Activated CD4-positive, alpha-beta T cell treated with anti-CD3 and anti-CD28 coated beads, Interleukin-2, amount 50 U/mL, for 16 hours (primary cell): ENCODE data around the gene KCNJ18.
"Not testable (repeated sequence)": the region's sequence is repeated elsewhere in the genome, so short reads cannot be mapped to it uniquely, and the experiment has no call there.

Experiments used
- DNase-seq: peaks from one replicate; pipeline ENCODE4 v3.0.0-alpha.2; 2020

KCNJ18 gene

DNA sequence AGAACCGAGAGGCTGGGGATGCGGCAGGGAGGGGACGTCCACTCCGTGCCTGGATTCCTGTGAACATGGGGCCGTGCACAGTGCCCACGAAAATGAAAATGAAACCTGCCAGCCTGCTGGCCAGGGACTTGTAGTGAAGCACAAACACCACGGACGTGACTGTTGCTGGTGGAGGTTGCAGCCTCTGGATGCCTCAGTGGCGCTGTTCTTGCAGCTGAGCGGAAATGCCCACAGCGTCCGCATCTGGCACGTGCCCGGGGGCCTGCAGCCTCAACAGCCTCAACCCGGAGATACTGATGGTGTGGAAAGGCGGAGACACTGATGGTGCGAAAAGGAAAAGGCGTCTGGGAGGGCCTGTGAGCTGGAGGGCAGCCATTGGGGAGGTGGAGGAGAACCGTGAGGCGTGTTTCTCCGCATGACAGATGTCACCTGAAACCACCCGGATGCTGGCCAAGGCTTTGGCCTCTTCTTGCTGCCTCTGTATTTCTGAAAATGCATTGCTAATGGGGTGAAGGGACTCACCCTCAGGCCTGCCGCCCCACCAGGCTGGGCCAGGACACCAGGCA, 44.8 kb downstream of the KCNJ18 start:
- not testable (repeated sequence) for DNase-seq

GRCh38 chr17:21738241-21738640, 45.9 kb downstream of the KCNJ18 start:
- not testable (repeated sequence) for DNase-seq

- not testable (repeated sequence) for DNase-seq
Measured at GRCh38 chr17:21738877-21739474, 46.7 kb downstream of the KCNJ18 start.

GRCh38 chr17:21739485-21739884, 47.2 kb downstream of the KCNJ18 start:
- DNase-seq: not testable (repeated sequence)

DNA sequence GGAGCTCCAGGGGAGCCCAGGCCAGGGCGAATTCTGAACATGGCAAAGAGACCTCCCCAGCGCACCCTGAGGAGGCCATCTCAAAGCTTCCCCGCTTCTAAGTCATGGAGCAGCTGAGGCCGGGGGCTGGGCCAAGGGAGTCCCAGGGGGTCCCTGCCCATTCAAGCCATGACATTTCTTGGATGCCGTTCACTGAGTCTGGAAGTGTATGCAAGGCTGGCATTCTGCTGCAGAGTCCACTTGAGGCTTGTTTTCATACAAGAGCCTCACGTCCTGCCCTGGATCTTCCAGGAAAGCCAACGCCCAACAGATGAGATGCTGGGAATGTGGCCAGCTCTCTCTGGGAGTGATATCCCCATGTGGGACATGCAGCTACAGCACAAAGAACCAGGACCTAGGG, 48.5 kb downstream of the KCNJ18 start:
- DNase-seq: not testable (repeated sequence)

- DNase-seq: not testable (repeated sequence)
Measured at GRCh38 chr17:21741520-21741919, 49.2 kb downstream of the KCNJ18 start.

DNA sequence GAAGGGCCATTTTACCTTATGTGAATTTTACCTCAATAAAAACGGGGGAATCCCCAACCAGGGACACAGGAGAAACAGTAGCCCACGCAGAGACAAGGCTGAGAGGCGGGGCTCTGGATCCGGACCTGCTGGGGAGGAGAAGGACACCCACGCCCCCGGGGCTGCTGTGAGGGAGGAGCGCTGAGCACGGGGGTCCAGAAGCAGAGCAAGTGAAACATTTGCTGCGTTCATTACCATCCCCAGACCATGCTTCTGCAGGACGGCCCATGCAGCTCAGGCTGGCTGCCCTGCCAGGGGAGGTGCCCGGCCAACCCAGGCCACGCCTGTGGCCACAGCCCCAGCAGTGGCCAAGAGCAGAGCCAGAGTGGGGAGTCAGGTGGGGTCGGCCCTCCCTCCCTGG, 50.0 kb downstream of the KCNJ18 start:
- DNase-seq: no peak

DNA sequence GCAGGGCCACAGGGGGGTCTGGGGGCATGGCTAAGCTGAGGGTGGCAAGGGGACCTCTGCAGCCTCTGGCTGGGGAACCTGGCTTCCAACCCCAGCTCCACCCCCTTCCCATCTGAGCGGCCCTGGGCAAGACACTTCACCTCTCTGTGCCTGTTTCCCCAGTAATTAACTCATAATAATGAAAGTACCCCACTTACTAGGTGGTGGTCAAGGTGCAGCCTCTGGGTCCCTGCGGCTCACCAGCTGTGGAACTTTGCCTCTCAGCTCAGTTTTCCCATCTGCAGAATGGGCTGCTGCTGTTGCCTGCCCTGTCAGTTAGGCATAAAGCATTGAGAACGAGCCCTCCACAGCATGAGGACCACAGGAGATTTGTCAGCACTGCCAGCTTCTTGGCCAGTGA, 51.8 kb downstream of the KCNJ18 start:
- DNase-seq: not testable (repeated sequence)

DNA sequence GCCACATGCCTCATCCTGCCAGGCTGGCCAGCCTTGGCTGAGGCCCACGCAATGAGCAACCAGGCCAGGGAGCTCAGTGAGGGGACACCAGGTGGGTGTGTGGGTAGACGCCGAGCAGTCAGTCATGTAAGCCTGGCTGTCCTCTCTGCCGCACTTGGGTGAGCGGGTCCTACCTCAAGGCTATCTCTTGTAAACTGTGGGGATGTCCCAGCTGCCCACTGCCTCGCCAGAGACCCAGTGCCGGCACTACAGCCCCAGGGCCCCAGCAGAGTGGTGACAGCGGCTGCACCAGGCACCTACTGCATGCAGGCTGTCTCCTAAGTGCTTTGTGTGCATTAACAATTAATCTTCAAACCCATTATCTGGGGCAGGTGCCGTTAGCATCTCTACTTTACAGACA, 52.3 kb downstream of the KCNJ18 start:
- not testable (repeated sequence) for DNase-seq

GRCh38 chr17:21745385-21746054, 53.2 kb downstream of the KCNJ18 start:
- DNase-seq: not testable (repeated sequence)

- not testable (repeated sequence) for DNase-seq
Measured at GRCh38 chr17:21746415-21746814, 54.1 kb downstream of the KCNJ18 start.

GRCh38 chr17:21747195-21747915, 55.0 kb downstream of the KCNJ18 start:
- not testable (repeated sequence) for DNase-seq

DNA sequence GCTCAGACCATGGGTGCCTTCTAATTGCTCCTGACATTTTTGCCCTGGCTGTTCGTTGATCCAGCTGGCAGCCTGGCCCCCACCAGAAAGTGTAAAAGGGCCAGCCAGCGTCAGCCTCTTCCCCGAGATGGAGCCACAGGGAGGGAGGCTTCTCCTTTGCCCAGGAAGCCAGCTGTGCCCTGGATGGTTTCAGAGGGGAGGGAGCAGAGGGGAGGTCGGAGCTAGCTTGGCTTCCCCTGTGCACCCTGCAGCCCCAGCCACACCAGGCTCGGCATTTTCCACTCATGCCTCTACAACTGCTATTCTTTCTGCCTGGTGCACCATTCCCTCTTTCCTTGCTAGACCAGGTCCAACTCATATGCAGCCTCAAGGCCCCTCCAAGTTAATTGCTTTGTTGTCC, 56.4 kb downstream of the KCNJ18 start:
- DNase-seq: not testable (repeated sequence)

DNA sequence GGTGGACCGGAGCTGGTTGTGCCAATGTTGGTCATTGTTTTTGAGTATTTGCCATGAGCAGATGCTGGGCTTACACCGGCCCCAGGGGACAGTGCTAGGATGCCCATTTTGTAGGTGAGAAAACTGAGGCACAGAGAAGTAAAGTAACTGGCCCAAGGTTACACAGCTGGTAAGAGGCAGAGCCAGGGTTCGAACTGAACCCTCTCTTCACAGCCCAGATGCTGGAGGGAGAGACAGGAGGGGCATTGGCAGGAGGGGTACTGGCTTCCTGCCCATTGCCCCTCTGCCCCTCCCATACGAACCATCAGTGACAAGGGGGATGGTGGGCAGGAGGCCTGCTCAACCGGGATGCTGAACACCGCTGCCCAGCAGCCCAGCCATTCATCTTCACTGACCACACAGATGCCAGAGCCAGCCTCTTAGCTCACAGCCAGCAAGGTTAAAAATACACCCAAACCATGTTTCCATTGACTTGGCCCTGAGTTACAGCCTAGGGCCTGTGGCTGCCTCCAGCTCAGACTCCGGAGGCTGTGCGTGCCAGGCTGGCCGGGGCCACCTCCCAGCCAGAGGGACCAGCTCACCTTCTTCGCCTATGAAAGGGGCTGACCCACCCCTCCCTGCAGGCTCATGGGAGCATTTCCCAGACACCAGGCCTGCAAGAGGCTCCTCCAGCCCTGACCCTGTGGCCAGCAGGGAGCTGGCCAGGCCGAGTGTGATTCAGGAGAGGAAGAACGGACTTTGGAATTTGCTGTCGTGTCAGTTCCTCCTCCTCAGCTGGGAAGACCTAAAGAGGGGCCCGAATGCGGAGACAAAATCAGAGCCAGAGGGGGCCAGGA, 57.6 kb downstream of the KCNJ18 start:
- not testable (repeated sequence) for DNase-seq

DNA sequence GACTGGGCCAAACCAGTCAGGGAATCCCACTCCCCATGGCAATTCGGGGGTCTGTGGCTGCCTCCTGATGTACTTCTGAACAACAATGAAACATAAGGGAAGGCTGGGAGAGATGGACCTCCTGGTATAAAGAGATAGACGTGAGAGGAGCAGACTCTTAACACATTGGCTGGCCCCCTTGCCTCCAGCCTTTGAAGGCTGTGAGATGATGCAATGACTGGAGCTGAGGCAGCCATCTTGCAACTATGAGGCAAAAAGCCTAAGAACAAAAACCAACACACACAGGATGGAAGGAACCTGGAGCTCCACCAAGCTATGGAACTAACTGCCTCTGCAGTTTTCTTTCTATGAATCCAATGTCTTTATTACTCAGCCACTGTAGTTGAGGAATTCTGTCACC, 58.8 kb downstream of the KCNJ18 start:
- DNase-seq: not testable (repeated sequence)
